CD4-positive, alpha-beta T cell (primary cell): Measurements from ENCODE around the gene SLC35B3. TPM values are rescaled to one million over a fixed set of nuclear protein-coding genes. Genes with fewer than 3 reads are reported as not detected.

Experiments used
- ATAC-seq: fragments of 200-7000 bp; cut with Tn5 transposase; one replicate; pipeline ENCODE4 v1.10.0; 2022; ENCODE audit warnings: mild to moderate bottlenecking; ENCODE audit not compliant: poor library complexity
- CTCF ChIA-PET: fragments of 350-600 bp; sonication (Branson Sonifier 250); formaldehyde crosslinking; loops from one replicate; lab custom pipeline; 2021; ENCODE audit warnings: antibody characterized with exemption, inconsistent platforms; lab: Charles Lee
- POLR2A ChIA-PET: fragments of 350-600 bp; sonication (Branson Sonifier 250); formaldehyde crosslinking; loops from one replicate; lab custom pipeline; 2021; ENCODE audit warnings: antibody characterized with exemption, inconsistent platforms; lab: Charles Lee
- DNase-seq, 14 experiments: peaks; one replicate each; pipeline ENCODE4 v3.0.0-alpha.2; 2013 to 2020; ENCODE audit warnings: mixed read lengths in 2 of 14
- H3K27ac ChIP-seq, 2 donors: one replicate each; pipeline versions ENCODE4 v1.5.1 to v1.7.0; 2013; ENCODE audit warnings: low read length in 2 of 2, low read depth in 1 of 2, mild to moderate bottlenecking in 1 of 2
- H3K27me3 ChIP-seq, 2 experiments: 1 replicate in 1 of 2; 2 replicates in 1 of 2; pipeline versions ENCODE4 v1.6.1 to v1.7.0; 2013; ENCODE audit warnings: low read length in 2 of 2, control low read depth in 1 of 2, mild to moderate bottlenecking in 1 of 2, moderate library complexity in 1 of 2; ENCODE audit not compliant: insufficient read depth in 2 of 2, control insufficient read depth in 1 of 2
- H3K36me3 ChIP-seq: one replicate; pipeline ENCODE4 v1.6.1; 2013; ENCODE audit warnings: low read length, control low read depth; ENCODE audit not compliant: insufficient read depth
- H3K4me1 ChIP-seq: one replicate; pipeline ENCODE4 v1.6.1; 2013; ENCODE audit warnings: low read length, control low read depth; ENCODE audit not compliant: insufficient read depth
- H3K4me3 ChIP-seq: one replicate; pipeline ENCODE4 v1.5.1; 2013; ENCODE audit warnings: mild to moderate bottlenecking, low read length, moderate library complexity
- H3K9me3 ChIP-seq, 2 experiments: 1 replicate in 1 of 2; 2 replicates in 1 of 2; pipeline versions ENCODE4 v1.6.1 to v1.7.0; 2013; ENCODE audit warnings: low read length in 2 of 2, mild to moderate bottlenecking in 2 of 2, control low read depth in 1 of 2, moderate library complexity in 1 of 2; ENCODE audit not compliant: control insufficient read depth in 1 of 2, insufficient read depth in 1 of 2
- H3K27ac Mint-ChIP-seq: one replicate; pipeline ENCODE4 v1.8.0; 2020; ENCODE audit warnings: mixed read lengths
- H3K27me3 Mint-ChIP-seq: one replicate; pipeline ENCODE4 v1.8.0; 2021; ENCODE audit warnings: mixed read lengths
- H3K36me3 Mint-ChIP-seq: one replicate; pipeline ENCODE4 v1.8.0; 2021; ENCODE audit warnings: low read depth, mixed read lengths
- H3K4me1 Mint-ChIP-seq: one replicate; pipeline ENCODE4 v1.8.0; 2021; ENCODE audit warnings: low read depth, mixed read lengths
- H3K4me3 Mint-ChIP-seq: one replicate; pipeline ENCODE4 v1.8.0; 2020; ENCODE audit warnings: mild to moderate bottlenecking, mixed read lengths
- H3K9me3 Mint-ChIP-seq: one replicate; pipeline ENCODE4 v1.8.0; 2020; ENCODE audit warnings: mixed read lengths
- intact Hi-C, 2 experiments: fragments of 100-400 bp; cut with DNase I in 1 of 2; cut with micrococcal nuclease in 1 of 2; formaldehyde crosslinking; loops; one replicate each; pipeline versions ENCODE4 v1.15.1 to v1.9.0; 2023 to 2025; cut with DNase I, micrococcal nuclease
- total RNA-seq, 174 experiments: library from RNA in 2 of 174; stranded (reverse) in 2 of 174; gene quantifications; one replicate each; pipeline ENCODE4 v1.2.3 and lab custom pipeline; 2021 to 2026
- TF ChIP-seq, protein P1 (sequence below): fragments of 200-600 bp; IDR thresholded peaks from one replicate; pipeline ENCODE4 v1.8.0; 2022; ENCODE audit warnings: antibody characterized with exemption, mild to moderate bottlenecking

The SLC35B3 gene
- total RNA-seq, 2 experiments from 2014 or later, result 2.4 TPM

DNA sequence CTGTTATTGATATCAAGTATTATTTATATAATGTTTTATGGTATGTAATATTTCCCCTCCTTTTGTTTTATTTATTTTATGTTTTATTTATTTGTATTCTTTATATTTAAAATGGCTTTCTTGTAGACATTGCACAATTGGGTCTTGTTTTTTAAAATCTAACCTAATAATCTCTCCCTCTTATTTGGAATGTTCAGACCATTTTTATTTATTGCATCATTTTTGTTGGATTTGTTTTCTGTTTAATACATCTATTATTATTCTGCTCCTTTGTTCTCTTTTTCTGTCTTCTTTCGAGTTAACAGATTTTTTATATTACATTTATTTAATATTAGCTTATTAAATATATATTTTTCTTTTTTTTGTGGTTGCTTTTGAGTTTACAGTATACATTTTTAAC is 43.1 kb upstream of the SLC35B3 start:
- POLR2A ChIA-PET, result interaction anchor here (0.6 kb wide), 1 partner anchor 967 kb away, joined by 3 read pairs; no protein-coding TSS in a partner anchor
- Histone ChIP-seq H3K27me3 (peaks cover 0 to 2% of the 10 kb centered on the region in 2 experiments), H3K9me3 (peaks cover 0 to 7% of the 10 kb centered on the region in 2 experiments), H3K36me3 (no peaks in the 10 kb centered on the region), H3K27ac (no peak overlapping the region), H3K4me3 (no peak overlapping the region), H3K4me1 (no peaks in the 10 kb centered on the region)
- ATAC-seq (no peak), DNase-seq (no peak)
- intact Hi-C loops, result no loop called here
- Mint-ChIP-seq H3K36me3 (no peaks in the 10 kb centered on the region), H3K9me3 (peaks cover 3% of the 10 kb centered on the region), H3K4me3 (no peak overlapping the region), H3K4me1 (no peaks in the 10 kb centered on the region), H3K27me3 (peaks cover 10% of the 10 kb centered on the region), H3K27ac (no peak overlapping the region)
- TF ChIP-seq, protein P1, sequence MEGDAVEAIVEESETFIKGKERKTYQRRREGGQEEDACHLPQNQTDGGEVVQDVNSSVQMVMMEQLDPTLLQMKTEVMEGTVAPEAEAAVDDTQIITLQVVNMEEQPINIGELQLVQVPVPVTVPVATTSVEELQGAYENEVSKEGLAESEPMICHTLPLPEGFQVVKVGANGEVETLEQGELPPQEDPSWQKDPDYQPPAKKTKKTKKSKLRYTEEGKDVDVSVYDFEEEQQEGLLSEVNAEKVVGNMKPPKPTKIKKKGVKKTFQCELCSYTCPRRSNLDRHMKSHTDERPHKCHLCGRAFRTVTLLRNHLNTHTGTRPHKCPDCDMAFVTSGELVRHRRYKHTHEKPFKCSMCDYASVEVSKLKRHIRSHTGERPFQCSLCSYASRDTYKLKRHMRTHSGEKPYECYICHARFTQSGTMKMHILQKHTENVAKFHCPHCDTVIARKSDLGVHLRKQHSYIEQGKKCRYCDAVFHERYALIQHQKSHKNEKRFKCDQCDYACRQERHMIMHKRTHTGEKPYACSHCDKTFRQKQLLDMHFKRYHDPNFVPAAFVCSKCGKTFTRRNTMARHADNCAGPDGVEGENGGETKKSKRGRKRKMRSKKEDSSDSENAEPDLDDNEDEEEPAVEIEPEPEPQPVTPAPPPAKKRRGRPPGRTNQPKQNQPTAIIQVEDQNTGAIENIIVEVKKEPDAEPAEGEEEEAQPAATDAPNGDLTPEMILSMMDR, result no peak
- CTCF ChIA-PET, result no interaction called here

GRCh38 chr6:8476656-8477055 is 41.3 kb upstream of the SLC35B3 start:
- no peak overlapping the region for H3K27ac ChIP-seq
- intact Hi-C loops, result no loop called here
- Mint-ChIP-seq H3K27me3 (peaks cover 2% of the 10 kb centered on the region), H3K36me3 (no peaks in the 10 kb centered on the region), H3K9me3 (peaks cover 8% of the 10 kb centered on the region), H3K4me3 (no peak overlapping the region), H3K4me1 (no peaks in the 10 kb centered on the region), H3K27ac (no peak overlapping the region)
- no peaks in the 10 kb centered on the region for H3K4me1 ChIP-seq
- ATAC-seq (no peak), DNase-seq (no peak)
- ChIA-PET POLR2A (no interaction called here), CTCF (no interaction called here)
- H3K9me3 ChIP-seq, result peaks cover 0 to 7% of the 10 kb centered on the region in 2 experiments
- TF ChIP-seq, protein P1, result no peak
- peaks cover 0 to under 1% of the 10 kb centered on the region in 2 experiments for H3K27me3 ChIP-seq
- no peak overlapping the region for H3K4me3 ChIP-seq
- H3K36me3 ChIP-seq, result no peaks in the 10 kb centered on the region

DNA sequence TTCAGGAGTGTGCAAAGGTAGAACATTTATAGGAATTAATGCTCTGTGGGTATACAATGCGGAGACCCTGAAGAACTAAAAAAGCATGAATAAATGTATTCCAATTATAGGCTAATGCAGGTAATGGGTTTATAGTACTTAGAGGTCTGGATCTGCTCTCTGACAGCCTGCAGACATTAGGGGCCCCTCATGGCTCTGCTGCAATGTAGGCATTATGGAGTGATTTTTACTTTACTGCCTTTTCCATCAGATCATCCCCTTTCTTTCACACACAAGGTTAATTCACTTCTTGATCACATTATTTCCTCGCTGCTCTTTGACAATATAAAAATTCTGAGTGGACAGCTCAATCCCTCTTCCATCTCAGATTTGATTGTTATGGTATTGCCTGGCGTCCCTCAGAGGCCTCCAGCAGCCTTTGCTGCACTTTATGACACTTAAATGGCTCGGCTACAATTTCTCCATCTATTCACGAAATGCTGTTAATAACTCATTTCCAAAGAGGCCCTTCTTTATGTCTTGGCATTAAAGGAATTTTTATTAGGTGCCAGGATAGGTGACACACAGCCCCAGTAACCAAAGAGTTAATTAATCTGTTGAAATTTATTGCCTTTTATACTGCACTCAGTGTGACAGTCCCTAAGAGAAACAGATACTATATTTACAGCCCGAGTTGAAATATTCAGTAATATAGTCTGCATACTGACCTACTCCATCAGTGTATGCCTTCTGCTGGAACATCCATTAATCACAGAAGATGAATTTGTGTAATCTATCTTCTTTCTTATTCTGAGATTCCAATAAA is 33.4 kb upstream of the SLC35B3 start:
- no peaks in the 10 kb centered on the region for H3K36me3 Mint-ChIP-seq
- H3K27me3 Mint-ChIP-seq, result no peaks in the 10 kb centered on the region
- TF ChIP-seq, protein P1, result no peak
- H3K27ac ChIP-seq, result no peak overlapping the region
- no peaks in the 10 kb centered on the region for H3K4me1 Mint-ChIP-seq
- intact Hi-C loops, result no loop called here
- H3K27me3 ChIP-seq, result no peaks in the 10 kb centered on the region
- H3K27ac Mint-ChIP-seq, result no peak overlapping the region
- DNase-seq (no peak), ATAC-seq (no peak)
- H3K4me1 ChIP-seq, result no peaks in the 10 kb centered on the region
- no peaks in the 10 kb centered on the region for H3K9me3 ChIP-seq
- H3K9me3 Mint-ChIP-seq, result peaks cover 6% of the 10 kb centered on the region
- ChIA-PET CTCF (no interaction called here), POLR2A (no interaction called here)
- no peaks in the 10 kb centered on the region for H3K36me3 ChIP-seq
- H3K4me3 ChIP-seq, result no peak overlapping the region
- H3K4me3 Mint-ChIP-seq, result no peak overlapping the region
